ENCODE data around the gene RWDD2A.
"Not testable (repeated sequence)": the region's sequence is repeated elsewhere in the genome, so short reads cannot be mapped to it uniquely, and the experiment has no call there.

RWDD2A gene

DNA sequence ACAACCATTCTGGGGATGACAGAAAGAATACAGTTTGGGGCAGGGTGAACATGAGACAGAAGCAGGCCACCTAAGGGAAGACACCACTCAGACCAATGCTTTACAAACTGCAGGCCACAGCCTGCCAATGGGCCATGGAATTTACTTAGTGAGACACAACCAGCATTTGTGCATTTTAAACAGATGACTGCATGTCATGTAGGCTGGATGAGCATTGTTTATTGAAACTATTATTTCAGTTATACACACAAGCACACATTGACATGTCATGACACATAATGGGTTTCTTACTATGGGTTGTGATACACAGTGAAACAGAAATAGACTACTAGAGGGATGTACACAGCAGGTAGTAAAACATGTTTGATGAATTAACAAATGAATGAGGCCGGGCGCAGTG, 8.1 kb upstream of the RWDD2A start:
- no peaks in the 10 kb centered on the region for H3K27me3 Mint-ChIP-seq
- no peak overlapping the region for H3K4me3 Mint-ChIP-seq
- H3K4me1 Mint-ChIP-seq (ENCODE audit: low read depth), result peaks cover 29% of the 10 kb centered on the region
- no peak overlapping the region for H3K27ac Mint-ChIP-seq
- H3K9me3 Mint-ChIP-seq (ENCODE audit: low read depth), result no peaks in the 10 kb centered on the region
- H3K36me3 Mint-ChIP-seq, result peaks cover 17% of the 10 kb centered on the region

DNA sequence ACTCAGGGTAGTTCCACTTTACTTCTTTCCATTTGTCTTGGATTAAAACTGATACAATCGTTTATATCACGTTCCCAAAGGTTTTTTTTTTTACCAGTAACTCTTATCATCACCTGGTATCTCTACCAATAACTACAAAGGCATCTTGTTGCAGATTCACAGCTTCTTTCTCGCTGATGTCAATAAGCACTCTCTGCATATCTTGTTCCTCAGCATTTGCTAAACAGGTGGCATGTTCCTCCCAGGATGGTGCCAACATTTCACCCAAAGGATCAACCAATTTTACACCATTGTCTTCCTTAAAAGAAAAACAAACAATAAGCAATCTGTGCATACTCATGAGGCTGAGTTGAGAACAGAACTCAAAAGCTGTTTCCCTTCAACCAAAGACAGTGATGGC, 4.7 kb upstream of the RWDD2A start:
- H3K9me3 Mint-ChIP-seq (ENCODE audit: low read depth), result no peaks in the 10 kb centered on the region
- no peak overlapping the region for H3K4me3 Mint-ChIP-seq
- peaks cover 40% of the 10 kb centered on the region for H3K4me1 Mint-ChIP-seq (ENCODE audit: low read depth)
- H3K36me3 Mint-ChIP-seq, result peaks cover 7% of the 10 kb centered on the region
- H3K27me3 Mint-ChIP-seq, result no peaks in the 10 kb centered on the region
- peak overlapping the region; percentile 34 for H3K27ac Mint-ChIP-seq

DNA sequence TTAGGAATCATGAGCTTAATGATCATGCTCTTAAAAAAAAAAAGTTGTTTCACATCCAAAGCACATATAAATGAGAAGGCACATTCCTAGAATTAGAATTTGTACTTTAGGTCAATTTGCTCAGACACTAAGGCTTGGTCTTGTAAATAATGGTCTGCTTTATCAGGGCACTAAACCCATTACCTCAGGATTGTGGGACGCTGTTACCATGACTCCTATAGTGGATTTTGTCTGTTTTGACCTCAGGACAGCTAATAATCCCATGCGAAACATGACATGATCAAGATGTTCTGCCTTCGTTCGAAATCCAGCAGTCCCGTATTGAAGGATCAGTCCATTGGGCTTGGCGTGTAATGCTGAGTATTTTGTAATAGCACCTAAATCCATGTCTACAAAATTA, 2.5 kb upstream of the RWDD2A start:
- Mint-ChIP-seq H3K9me3 (ENCODE audit: low read depth) (no peaks in the 10 kb centered on the region), H3K27ac (no peak overlapping the region), H3K4me3 (no peak overlapping the region), H3K36me3 (peaks cover 2% of the 10 kb centered on the region), H3K27me3 (no peaks in the 10 kb centered on the region), H3K4me1 (ENCODE audit: low read depth) (peaks cover 43% of the 10 kb centered on the region)

DNA sequence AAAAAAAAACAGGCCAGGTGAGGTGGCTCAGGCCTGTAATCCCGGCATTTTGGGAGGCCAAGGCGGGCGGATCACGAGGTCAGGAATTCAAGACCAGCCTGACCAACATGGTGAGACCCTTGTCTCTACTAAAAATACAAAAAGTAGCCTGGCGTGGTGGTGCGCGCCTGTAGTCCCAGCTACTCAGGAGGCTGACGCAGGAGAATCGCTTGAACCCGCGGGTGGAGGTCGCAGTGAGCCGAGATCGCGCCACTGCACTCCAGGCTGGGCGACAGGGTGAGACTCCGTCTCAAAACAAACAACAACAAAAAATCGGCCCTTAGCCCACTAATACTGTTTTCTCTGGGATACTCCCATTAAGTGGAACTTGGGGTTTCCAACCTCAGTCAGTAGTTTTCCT, 1.2 kb upstream of the RWDD2A start:
- not testable (repeated sequence) for H3K27me3 Mint-ChIP-seq; H3K36me3 Mint-ChIP-seq; H3K9me3 Mint-ChIP-seq (ENCODE audit: low read depth); H3K27ac Mint-ChIP-seq
- Mint-ChIP-seq H3K4me3 (peak overlapping the region; percentile 98), H3K4me1 (ENCODE audit: low read depth) (peaks cover 43% of the 10 kb centered on the region)

DNA sequence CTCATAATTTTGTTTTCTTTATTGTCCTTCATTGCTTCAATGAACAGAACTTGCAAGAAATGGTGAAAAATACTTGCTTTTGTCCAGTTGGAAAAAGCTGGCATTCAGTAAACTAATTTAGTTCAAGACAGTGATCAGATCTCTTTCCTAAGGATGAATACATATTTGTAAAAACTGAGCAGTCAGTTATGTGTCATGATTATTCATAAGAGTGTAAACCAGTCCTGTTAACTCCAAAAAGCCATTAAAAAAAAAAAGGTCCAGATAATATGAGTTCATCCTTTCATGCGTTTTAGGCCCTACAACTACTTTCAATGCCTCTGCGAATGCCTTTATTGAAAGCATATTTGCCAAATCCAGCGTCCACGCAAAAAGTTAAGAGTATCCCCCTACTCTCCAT, 701 bp upstream of the RWDD2A start:
- Mint-ChIP-seq H3K4me3 (peak overlapping the region; percentile 98), H3K27me3 (no peaks in the 10 kb centered on the region), H3K27ac (peak overlapping the region; percentile 64), H3K4me1 (ENCODE audit: low read depth) (peaks cover 43% of the 10 kb centered on the region), H3K9me3 (ENCODE audit: low read depth) (no peaks in the 10 kb centered on the region), H3K36me3 (peaks cover 2% of the 10 kb centered on the region)

GRCh38 chr6:83193747-83194566, 800 bp downstream of the RWDD2A start:
- H3K27me3 Mint-ChIP-seq, result no peaks in the 10 kb centered on the region
- peak overlapping the region; percentile 68 for H3K4me3 Mint-ChIP-seq
- H3K9me3 Mint-ChIP-seq (ENCODE audit: low read depth), result no peaks in the 10 kb centered on the region
- H3K27ac Mint-ChIP-seq, result no peak overlapping the region
- H3K4me1 Mint-ChIP-seq (ENCODE audit: low read depth), result peaks cover 35% of the 10 kb centered on the region
- H3K36me3 Mint-ChIP-seq, result peaks cover 2% of the 10 kb centered on the region

- no peak overlapping the region for H3K4me3 Mint-ChIP-seq
- no peaks in the 10 kb centered on the region for H3K27me3 Mint-ChIP-seq
- H3K9me3 Mint-ChIP-seq (ENCODE audit: low read depth), result no peaks in the 10 kb centered on the region
- H3K4me1 Mint-ChIP-seq (ENCODE audit: low read depth), result peaks cover 6% of the 10 kb centered on the region
- H3K36me3 Mint-ChIP-seq, result no peaks in the 10 kb centered on the region
- no peak overlapping the region for H3K27ac Mint-ChIP-seq
Measured at GRCh38 chr6:83198486-83199172, 5.5 kb downstream of the RWDD2A start.

DNA sequence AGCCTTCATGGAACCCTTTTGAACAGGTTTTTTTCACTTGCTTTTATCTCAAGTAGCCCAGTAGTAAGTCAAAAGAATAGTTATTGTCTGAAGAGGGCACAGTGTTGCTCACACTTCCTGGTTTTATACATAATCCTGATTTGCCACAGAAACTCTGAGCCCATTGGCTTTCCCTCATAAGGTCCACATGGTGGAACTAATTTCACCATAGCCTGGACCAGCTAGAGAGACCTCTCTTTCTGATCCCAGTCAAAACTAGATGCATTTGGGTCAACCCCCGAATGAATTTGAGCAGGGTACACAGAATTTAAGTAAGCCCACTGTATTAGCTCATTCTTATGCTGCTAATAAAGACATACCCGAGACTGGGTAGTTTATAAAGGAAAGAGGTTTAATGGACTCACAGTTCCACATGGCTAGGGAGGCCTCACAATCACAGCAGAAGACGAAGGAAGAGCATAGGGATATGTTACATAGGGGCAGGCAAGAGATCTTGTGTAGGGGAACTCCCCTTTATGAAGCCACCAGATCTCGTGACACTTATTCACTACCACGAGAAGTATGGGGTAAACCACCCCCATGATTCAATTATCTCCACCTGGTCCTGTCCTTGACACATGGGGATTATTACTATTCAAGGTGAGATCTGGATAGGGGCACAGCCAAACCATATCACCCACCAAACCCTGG, 6.2 kb downstream of the RWDD2A start:
- H3K9me3 Mint-ChIP-seq (ENCODE audit: low read depth), result no peaks in the 10 kb centered on the region
- H3K36me3 Mint-ChIP-seq, result no peaks in the 10 kb centered on the region
- peaks cover 2% of the 10 kb centered on the region for H3K4me1 Mint-ChIP-seq (ENCODE audit: low read depth)
- no peaks in the 10 kb centered on the region for H3K27me3 Mint-ChIP-seq
- no peak overlapping the region for H3K4me3 Mint-ChIP-seq
- H3K27ac Mint-ChIP-seq, result no peak overlapping the region

GRCh38 chr6:83199863-83200225, 6.7 kb downstream of the RWDD2A start:
- H3K27ac Mint-ChIP-seq, result no peak overlapping the region
- H3K4me1 Mint-ChIP-seq (ENCODE audit: low read depth), result no peaks in the 10 kb centered on the region
- no peak overlapping the region for H3K4me3 Mint-ChIP-seq
- H3K9me3 Mint-ChIP-seq (ENCODE audit: low read depth), result no peaks in the 10 kb centered on the region
- H3K36me3 Mint-ChIP-seq, result no peaks in the 10 kb centered on the region
- H3K27me3 Mint-ChIP-seq, result no peaks in the 10 kb centered on the region

DNA sequence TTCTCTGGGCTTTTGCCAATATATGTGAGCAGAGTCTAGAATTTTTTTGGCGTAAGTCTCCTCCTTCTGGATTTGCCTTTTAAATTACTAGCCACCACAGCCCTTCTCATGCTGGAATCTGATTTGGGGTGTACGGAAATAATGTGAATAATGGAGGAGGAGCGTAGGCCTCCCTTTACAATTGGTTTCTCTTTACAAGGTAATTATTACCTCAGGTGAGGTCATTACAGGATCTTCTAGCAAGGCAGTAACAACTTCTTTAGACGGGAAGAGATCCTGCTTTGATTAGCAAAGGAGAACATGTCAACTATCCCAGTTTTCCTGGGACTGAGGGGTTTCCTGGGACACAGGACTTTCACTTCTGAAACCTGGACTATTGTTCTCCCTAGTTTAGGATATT, 8.9 kb downstream of the RWDD2A start:
- Mint-ChIP-seq H3K27ac (no peak overlapping the region), H3K27me3 (peaks cover 4% of the 10 kb centered on the region), H3K9me3 (ENCODE audit: low read depth) (no peaks in the 10 kb centered on the region), H3K4me3 (no peak overlapping the region), H3K4me1 (ENCODE audit: low read depth) (no peaks in the 10 kb centered on the region), H3K36me3 (no peaks in the 10 kb centered on the region)

DNA sequence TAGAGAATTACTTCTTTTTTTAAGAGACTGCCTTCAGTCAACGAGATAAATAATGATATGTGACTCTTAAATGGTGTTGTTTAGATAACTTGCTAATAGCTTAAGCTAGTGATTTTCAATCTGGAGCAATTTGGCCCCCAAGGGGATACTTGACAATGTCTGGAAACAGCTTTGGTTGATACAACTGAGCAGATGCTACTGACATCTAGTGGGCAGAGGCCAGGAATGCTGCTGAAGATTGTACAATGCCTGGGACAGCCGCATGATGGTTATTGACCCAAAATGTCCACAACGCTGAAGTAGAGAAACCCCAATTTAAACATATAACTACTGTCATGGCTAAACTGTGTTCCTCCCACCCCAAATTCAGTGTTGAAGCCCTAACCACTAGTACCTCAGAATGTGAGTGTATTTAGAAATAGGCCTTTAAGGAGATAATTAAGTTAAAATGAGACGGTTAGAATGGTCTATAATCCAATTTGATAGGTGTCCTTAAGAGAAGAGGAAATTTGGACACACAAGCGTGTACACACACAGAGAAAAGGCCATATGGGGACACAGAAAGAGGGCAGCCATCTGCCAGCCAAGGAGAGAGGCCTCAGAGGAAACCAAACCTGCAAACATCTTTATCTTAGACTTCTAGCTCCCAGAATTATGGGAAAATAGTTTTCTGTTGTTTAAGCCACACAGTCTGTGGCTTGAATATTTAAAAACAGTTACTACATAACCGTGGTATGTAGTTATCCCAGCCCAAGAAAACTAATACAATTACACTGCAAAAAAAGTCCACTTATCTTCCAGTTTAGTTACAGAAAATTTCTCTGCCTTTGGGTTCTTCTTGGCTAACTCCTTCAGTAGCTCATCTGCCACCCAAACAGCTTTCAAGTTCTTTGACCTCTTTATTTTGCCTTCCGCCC, 22.2 kb downstream of the RWDD2A start:
- H3K27me3 Mint-ChIP-seq, result peaks cover 8% of the 10 kb centered on the region
- no peak overlapping the region for H3K27ac Mint-ChIP-seq
- H3K36me3 Mint-ChIP-seq, result no peaks in the 10 kb centered on the region
- no peak overlapping the region for H3K4me3 Mint-ChIP-seq
- no peaks in the 10 kb centered on the region for H3K9me3 Mint-ChIP-seq (ENCODE audit: low read depth)
- no peaks in the 10 kb centered on the region for H3K4me1 Mint-ChIP-seq (ENCODE audit: low read depth)

GRCh38 chr6:83216806-83217205, 23.6 kb downstream of the RWDD2A start:
- Mint-ChIP-seq H3K36me3 (no peaks in the 10 kb centered on the region), H3K27ac (no peak overlapping the region), H3K4me3 (no peak overlapping the region), H3K4me1 (ENCODE audit: low read depth) (no peaks in the 10 kb centered on the region), H3K9me3 (ENCODE audit: low read depth) (no peaks in the 10 kb centered on the region), H3K27me3 (peaks cover 2% of the 10 kb centered on the region)

GRCh38 chr6:83218646-83219045, 25.5 kb downstream of the RWDD2A start:
- Mint-ChIP-seq H3K4me3 (no peak overlapping the region), H3K36me3 (no peaks in the 10 kb centered on the region), H3K9me3 (ENCODE audit: low read depth) (no peaks in the 10 kb centered on the region), H3K4me1 (ENCODE audit: low read depth) (no peaks in the 10 kb centered on the region), H3K27me3 (no peaks in the 10 kb centered on the region), H3K27ac (no peak overlapping the region)

DNA sequence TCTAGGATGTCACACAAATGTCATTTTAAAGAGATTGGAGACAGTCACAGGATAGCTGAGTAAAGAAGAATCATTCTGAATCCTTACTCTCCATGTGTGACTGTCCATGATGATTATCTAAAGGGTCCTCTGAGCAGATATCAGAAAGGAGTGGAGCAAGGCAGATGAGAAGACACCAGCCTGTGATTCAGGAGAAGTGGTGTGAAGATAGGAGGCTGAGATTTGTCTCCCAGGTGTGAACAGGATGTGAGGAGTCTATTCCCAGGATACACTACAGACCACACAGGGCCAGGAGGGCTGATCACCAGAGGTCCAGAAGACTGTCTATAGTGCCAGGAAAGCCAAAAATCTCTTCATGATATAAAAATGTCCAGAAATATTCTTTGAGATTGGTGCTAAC, 27.0 kb downstream of the RWDD2A start:
- Mint-ChIP-seq H3K27me3 (no peaks in the 10 kb centered on the region), H3K4me3 (no peak overlapping the region), H3K9me3 (ENCODE audit: low read depth) (no peaks in the 10 kb centered on the region), H3K4me1 (ENCODE audit: low read depth) (no peaks in the 10 kb centered on the region), H3K27ac (no peak overlapping the region), H3K36me3 (no peaks in the 10 kb centered on the region)

Data from activated naive CD8-positive, alpha-beta T cell (primary cell).